ENCODE results near the gene MAML2. TPM values are rescaled to one million over a fixed set of nuclear protein-coding genes. Genes with fewer than 3 reads are reported as not detected.

Gene MAML2
- total RNA-seq, 1 donor from 2014 or later = 18.7 TPM

GRCh38 chr11:96141626-96142025 lies 201.4 kb downstream of the MAML2 start:
- H3K27me3 Mint-ChIP-seq (ENCODE audit: low read depth) = no peaks in the 10 kb centered on the region
- no peak for DNase-seq (ENCODE audit: low read depth, low spot score)
- no peaks in the 10 kb centered on the region for H3K9me3 Mint-ChIP-seq
- H3K36me3 Mint-ChIP-seq (ENCODE audit: low read depth) = no peaks in the 10 kb centered on the region
- peaks cover 76% of the 10 kb centered on the region for H3K4me1 Mint-ChIP-seq
- peak overlapping the region; percentile 33 for H3K4me3 Mint-ChIP-seq
- no peak overlapping the region for H3K27ac Mint-ChIP-seq (ENCODE audit: unreplicated experiment)
- TF ChIP-seq CTCF (conservative IDR thresholded peaks at IDR 0.05) = no peak

GRCh38 chr11:96139691-96140090 lies 203.3 kb downstream of the MAML2 start:
- no peak for TF ChIP-seq CTCF (conservative IDR thresholded peaks at IDR 0.05)
- H3K4me3 Mint-ChIP-seq = no peak overlapping the region
- no peaks in the 10 kb centered on the region for H3K9me3 Mint-ChIP-seq
- no peaks in the 10 kb centered on the region for H3K27me3 Mint-ChIP-seq (ENCODE audit: low read depth)
- H3K27ac Mint-ChIP-seq (ENCODE audit: unreplicated experiment) = no peak overlapping the region
- H3K4me1 Mint-ChIP-seq = peaks cover 84% of the 10 kb centered on the region
- no peaks in the 10 kb centered on the region for H3K36me3 Mint-ChIP-seq (ENCODE audit: low read depth)
- no peak for DNase-seq (ENCODE audit: low read depth, low spot score)

- Mint-ChIP-seq H3K36me3 (ENCODE audit: low read depth) (no peaks in the 10 kb centered on the region), H3K4me1 (peaks cover 61% of the 10 kb centered on the region), H3K4me3 (peak overlapping the region; percentile 32), H3K27ac (ENCODE audit: unreplicated experiment) (peak overlapping the region; percentile 98), H3K27me3 (ENCODE audit: low read depth) (no peaks in the 10 kb centered on the region), H3K9me3 (no peaks in the 10 kb centered on the region)
- TF ChIP-seq CTCF (conservative IDR thresholded peaks at IDR 0.05) = no peak
- DNase-seq (ENCODE audit: low read depth, low spot score) = no peak
Measured at GRCh38 chr11:96137373-96137772, 205.6 kb downstream of the MAML2 start.

- H3K9me3 Mint-ChIP-seq = no peaks in the 10 kb centered on the region
- peaks cover 55% of the 10 kb centered on the region for H3K4me1 Mint-ChIP-seq
- H3K4me3 Mint-ChIP-seq = peak overlapping the region; percentile 32
- no peak for DNase-seq (ENCODE audit: low read depth, low spot score)
- TF ChIP-seq CTCF (conservative IDR thresholded peaks at IDR 0.05) = no peak
- H3K27ac Mint-ChIP-seq (ENCODE audit: unreplicated experiment) = peak overlapping the region; percentile 98
- no peaks in the 10 kb centered on the region for H3K27me3 Mint-ChIP-seq (ENCODE audit: low read depth)
- no peaks in the 10 kb centered on the region for H3K36me3 Mint-ChIP-seq (ENCODE audit: low read depth)
Measured at GRCh38 chr11:96136613-96137298, 206.2 kb downstream of the MAML2 start.

GRCh38 chr11:96134602-96135001 lies 208.4 kb downstream of the MAML2 start:
- no peak overlapping the region for H3K27ac Mint-ChIP-seq (ENCODE audit: unreplicated experiment)
- no peak overlapping the region for H3K4me3 Mint-ChIP-seq
- H3K9me3 Mint-ChIP-seq = peaks cover 4% of the 10 kb centered on the region
- H3K36me3 Mint-ChIP-seq (ENCODE audit: low read depth) = peaks cover 7% of the 10 kb centered on the region
- DNase-seq (ENCODE audit: low read depth, low spot score) = no peak
- no peaks in the 10 kb centered on the region for H3K27me3 Mint-ChIP-seq (ENCODE audit: low read depth)
- peaks cover 38% of the 10 kb centered on the region for H3K4me1 Mint-ChIP-seq
- TF ChIP-seq CTCF (conservative IDR thresholded peaks at IDR 0.05) = no peak
